Measurements from ENCODE around the gene AATF.

AATF gene

DNA sequence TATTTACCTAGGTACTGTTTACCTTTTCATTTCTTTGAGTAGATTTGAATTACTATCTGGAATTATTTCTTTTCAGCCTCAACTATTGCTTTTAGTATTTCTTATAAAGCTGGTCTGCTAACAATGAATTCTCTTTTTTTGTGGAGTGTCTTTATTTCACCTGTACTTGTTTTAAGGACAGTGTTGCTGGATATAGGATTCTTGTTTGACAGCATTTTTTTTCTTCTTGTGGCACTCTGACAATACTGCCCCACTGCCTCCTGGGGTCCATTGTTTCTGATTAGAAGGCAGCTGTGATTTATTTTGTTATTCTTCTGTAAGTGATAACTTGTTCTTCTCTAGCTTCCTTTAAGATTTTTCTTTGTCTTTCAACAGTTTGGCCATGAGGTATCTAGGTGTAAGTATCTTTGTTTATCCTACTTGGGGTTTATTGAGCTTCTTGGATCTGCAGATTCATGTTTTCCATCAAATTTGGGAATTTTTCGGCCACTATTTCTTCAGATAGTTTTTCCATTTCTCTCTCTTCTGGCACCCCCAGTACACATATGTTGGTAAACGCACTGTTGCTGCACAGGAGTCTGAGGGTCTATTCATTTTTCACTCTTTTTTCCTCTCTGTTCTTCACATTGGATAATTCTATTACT lies 130.4 kb downstream of the AATF start:
- no peak overlapping the region for H3K4me3 ChIP-seq (ENCODE audit: low read length)
- H3K9me3 ChIP-seq (ENCODE audit: low read length) = no peaks in the 10 kb centered on the region
- no peaks in the 10 kb centered on the region for H3K36me3 ChIP-seq (ENCODE audit: insufficient read depth, low read length)
- no peak overlapping the region for H2AFZ ChIP-seq (ENCODE audit: low read depth, low read length)
- no peaks in the 10 kb centered on the region for H3K4me1 ChIP-seq (ENCODE audit: insufficient read depth, low read length)
- no peaks in the 10 kb centered on the region for H3K27me3 ChIP-seq (ENCODE audit: insufficient read depth, low read length)

DNA sequence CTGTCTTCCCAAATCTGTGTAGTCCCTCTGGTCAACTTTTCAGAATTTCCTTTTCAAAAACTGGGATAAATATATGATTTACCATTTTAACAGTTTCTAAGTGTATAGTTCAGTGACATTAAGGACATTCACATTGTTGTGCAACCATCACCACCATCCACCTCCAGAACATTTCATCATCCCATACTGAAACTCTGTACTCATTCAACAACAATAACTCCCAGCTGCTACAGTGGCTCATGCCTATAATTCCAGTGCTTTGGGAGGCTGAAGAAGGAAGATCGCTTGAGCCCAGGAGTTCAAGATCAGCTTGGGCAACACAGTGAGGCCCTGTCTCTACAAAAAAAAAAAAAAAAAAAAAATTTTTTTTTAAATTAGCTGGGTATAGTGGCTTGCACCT lies 131.0 kb downstream of the AATF start:
- H3K4me1 ChIP-seq (ENCODE audit: insufficient read depth, low read length) = no peaks in the 10 kb centered on the region
- no peaks in the 10 kb centered on the region for H3K36me3 ChIP-seq (ENCODE audit: insufficient read depth, low read length)
- no peak overlapping the region for H2AFZ ChIP-seq (ENCODE audit: low read depth, low read length)
- no peaks in the 10 kb centered on the region for H3K27me3 ChIP-seq (ENCODE audit: insufficient read depth, low read length)
- no peak overlapping the region for H3K4me3 ChIP-seq (ENCODE audit: low read length)
- no peaks in the 10 kb centered on the region for H3K9me3 ChIP-seq (ENCODE audit: low read length)

DNA sequence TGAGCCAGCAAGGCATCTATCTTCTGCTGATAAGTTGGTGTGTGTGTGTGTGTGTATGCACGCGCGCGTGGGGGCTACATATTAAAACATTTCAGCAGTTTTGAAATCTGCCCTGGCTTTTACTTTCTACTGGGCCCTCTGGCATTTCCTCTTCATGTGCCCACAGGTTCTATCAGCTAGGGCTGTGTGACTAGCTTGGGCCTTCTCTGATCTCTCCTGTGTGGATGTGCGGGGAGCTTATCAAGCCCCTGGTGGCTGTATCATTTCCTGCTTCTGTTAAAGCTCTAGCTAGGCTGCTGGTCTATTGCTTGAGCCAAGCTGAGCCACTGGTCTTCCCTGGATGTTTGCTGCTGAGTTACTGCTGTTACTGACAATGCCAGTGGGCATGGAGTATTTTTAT lies 132.5 kb downstream of the AATF start:
- H3K4me3 ChIP-seq (ENCODE audit: low read length) = no peak overlapping the region
- peaks cover 11% of the 10 kb centered on the region for H3K36me3 ChIP-seq (ENCODE audit: insufficient read depth, low read length)
- no peaks in the 10 kb centered on the region for H3K4me1 ChIP-seq (ENCODE audit: insufficient read depth, low read length)
- no peaks in the 10 kb centered on the region for H3K9me3 ChIP-seq (ENCODE audit: low read length)
- H2AFZ ChIP-seq (ENCODE audit: low read depth, low read length) = no peak overlapping the region
- no peaks in the 10 kb centered on the region for H3K27me3 ChIP-seq (ENCODE audit: insufficient read depth, low read length)

DNA sequence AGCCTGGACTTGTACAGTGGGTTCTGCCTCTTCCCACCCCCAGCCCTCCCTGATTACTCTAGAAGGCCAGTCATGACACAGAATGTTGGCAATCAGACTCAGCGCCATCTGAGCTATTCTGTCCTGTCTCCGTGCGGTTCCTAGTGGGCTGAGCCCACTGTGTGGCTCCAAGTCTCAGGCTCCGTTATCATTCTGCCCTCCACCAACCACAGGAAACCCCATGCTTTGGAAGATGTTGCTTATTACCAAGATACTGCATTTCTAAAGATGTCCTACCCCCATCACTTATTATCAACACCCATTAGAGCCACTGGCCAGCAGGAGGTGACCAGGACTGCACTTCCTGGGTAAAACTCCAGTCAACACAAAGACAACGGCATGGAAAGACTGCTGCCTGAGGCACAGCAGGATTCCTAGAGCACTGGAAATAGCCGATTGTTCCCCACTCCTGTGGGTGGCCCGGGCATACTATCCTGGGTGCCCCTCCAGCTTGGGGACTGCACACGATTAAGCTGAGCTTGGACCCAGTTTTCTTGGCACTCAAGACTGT lies 133.6 kb downstream of the AATF start:
- no peaks in the 10 kb centered on the region for H3K27me3 ChIP-seq (ENCODE audit: insufficient read depth, low read length)
- no peaks in the 10 kb centered on the region for H3K4me1 ChIP-seq (ENCODE audit: insufficient read depth, low read length)
- no peak overlapping the region for H3K4me3 ChIP-seq (ENCODE audit: low read length)
- H3K36me3 ChIP-seq (ENCODE audit: insufficient read depth, low read length) = peaks cover 22% of the 10 kb centered on the region
- H3K9me3 ChIP-seq (ENCODE audit: low read length) = no peaks in the 10 kb centered on the region
- no peak overlapping the region for H2AFZ ChIP-seq (ENCODE audit: low read depth, low read length)

DNA sequence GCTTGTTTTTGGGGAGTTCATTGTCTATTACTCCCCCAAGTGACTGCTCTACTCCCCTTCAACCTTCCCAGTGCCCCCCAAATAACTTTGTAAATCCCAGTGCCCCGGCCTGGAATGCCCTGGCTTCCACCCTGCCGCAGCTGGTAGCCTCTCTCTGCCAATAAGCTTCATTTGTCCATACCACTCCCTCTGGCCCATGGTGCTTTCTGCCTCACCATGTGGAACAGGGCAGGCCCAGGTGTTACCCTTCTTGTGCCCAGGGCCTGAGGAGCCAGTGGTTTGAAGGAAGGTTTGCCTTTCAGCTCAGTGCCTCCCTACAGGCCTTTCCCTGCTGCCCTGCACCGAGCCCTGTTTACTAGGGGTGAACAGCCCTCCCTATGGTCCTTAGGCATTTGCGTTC lies 134.2 kb downstream of the AATF start:
- no peak overlapping the region for H3K4me3 ChIP-seq (ENCODE audit: low read length)
- H3K4me1 ChIP-seq (ENCODE audit: insufficient read depth, low read length) = no peaks in the 10 kb centered on the region
- H2AFZ ChIP-seq (ENCODE audit: low read depth, low read length) = no peak overlapping the region
- H3K36me3 ChIP-seq (ENCODE audit: insufficient read depth, low read length) = peaks cover 26% of the 10 kb centered on the region
- no peaks in the 10 kb centered on the region for H3K27me3 ChIP-seq (ENCODE audit: insufficient read depth, low read length)
- H3K9me3 ChIP-seq (ENCODE audit: low read length) = no peaks in the 10 kb centered on the region

DNA sequence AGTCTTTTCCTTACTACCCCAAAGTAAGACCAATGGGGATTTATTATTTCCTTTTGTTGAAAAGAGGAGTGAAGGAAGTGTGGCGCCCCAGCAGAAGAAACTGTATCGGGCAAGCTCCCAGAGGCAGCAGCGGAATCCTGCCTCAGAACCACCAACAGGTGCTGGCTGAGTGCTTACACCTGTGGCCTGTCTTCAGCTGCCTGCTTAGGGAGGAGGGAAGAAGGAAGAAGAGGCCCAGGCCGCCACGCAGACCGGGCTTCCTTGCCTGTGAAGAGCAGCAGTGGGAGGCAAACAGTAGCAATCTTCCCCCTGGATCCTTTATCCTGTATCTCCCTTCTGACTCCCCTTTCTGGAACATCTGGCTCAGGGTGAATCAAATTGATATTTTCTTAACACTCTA lies 134.7 kb downstream of the AATF start:
- Histone ChIP-seq H3K9me3 (ENCODE audit: low read length) (no peaks in the 10 kb centered on the region), H3K4me3 (ENCODE audit: low read length) (no peak overlapping the region), H2AFZ (ENCODE audit: low read depth, low read length) (no peak overlapping the region), H3K27me3 (ENCODE audit: insufficient read depth, low read length) (no peaks in the 10 kb centered on the region), H3K36me3 (ENCODE audit: insufficient read depth, low read length) (peaks cover 26% of the 10 kb centered on the region), H3K4me1 (ENCODE audit: insufficient read depth, low read length) (peaks cover 3% of the 10 kb centered on the region)

DNA sequence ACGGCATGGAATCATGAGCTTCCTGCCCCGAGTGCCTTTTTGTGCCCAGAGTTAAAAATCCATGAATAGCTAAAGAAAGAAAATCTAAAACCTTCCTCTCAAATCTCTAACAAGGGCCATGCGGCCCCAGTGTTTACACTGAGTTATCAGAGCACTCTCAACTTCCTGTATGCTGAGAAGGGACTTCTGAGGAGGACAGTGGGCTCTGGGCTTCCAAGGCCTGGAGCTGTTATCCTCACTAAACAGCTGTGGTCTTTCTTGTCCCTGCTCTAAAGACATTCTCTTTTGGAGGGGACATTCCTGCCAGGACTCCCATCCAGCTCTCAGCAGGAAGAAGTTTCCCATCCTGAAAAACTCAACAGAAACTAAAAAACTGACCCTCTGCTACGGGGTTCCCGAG lies 135.6 kb downstream of the AATF start:
- H3K27me3 ChIP-seq (ENCODE audit: insufficient read depth, low read length) = no peaks in the 10 kb centered on the region
- H3K4me1 ChIP-seq (ENCODE audit: insufficient read depth, low read length) = peaks cover 10% of the 10 kb centered on the region
- H3K36me3 ChIP-seq (ENCODE audit: insufficient read depth, low read length) = peaks cover 26% of the 10 kb centered on the region

DNA sequence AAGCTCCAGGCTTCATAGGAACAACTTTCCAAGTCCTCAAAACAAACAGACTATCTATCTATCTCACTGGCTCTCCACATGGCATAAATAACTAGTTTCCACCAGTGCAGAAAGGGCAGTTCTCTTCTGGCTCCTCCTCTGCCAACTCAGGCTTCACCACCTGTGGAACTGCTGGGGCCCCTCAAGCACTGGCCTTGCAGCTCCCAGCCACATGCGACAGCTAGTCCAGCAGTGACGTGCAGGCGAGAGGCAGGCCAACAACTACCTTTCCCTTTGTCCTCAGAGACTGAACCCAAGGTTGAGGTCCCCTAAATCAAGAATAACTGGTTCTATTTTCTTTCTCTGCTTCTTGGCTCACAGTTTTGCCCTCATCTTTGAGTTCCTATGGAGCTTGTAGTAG lies 137.6 kb downstream of the AATF start:
- H2AFZ ChIP-seq (ENCODE audit: low read depth, low read length) = no peak overlapping the region
- no peak overlapping the region for H3K4me3 ChIP-seq (ENCODE audit: low read length)
- H3K27me3 ChIP-seq (ENCODE audit: insufficient read depth, low read length) = no peaks in the 10 kb centered on the region
- H3K9me3 ChIP-seq (ENCODE audit: low read length) = no peaks in the 10 kb centered on the region
- H3K36me3 ChIP-seq (ENCODE audit: insufficient read depth, low read length) = peaks cover 29% of the 10 kb centered on the region
- H3K4me1 ChIP-seq (ENCODE audit: insufficient read depth, low read length) = peaks cover 10% of the 10 kb centered on the region

More for the DNA sequence above, 135.6 kb downstream of the AATF start:
- no peak overlapping the region for H3K4me3 ChIP-seq (ENCODE audit: low read length)
- H3K9me3 ChIP-seq (ENCODE audit: low read length) = no peaks in the 10 kb centered on the region
- H2AFZ ChIP-seq (ENCODE audit: low read depth, low read length) = no peak overlapping the region

DNA sequence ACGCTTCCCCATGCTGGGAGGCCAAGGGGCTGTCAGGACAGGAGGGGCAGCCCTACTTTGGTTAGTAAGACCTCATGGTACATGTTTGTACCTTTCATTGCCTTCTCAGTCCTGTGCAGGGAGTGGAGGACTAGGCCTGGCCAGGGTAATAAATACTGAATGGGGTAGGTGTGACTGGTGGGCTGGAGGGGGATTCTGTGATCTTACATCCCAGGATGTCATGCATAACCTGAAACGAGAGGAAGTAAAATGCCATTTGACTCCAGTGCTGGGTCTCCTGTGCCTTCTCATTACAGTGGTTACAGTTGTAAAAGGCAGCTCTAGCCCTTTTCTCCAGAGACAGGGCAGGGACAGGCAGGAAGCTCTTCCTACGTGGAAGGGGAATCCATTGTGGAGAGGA lies 138.2 kb downstream of the AATF start:
- H3K36me3 ChIP-seq (ENCODE audit: insufficient read depth, low read length) = peaks cover 29% of the 10 kb centered on the region
- no peak overlapping the region for H2AFZ ChIP-seq (ENCODE audit: low read depth, low read length)
- no peaks in the 10 kb centered on the region for H3K9me3 ChIP-seq (ENCODE audit: low read length)
- H3K4me1 ChIP-seq (ENCODE audit: insufficient read depth, low read length) = peaks cover 10% of the 10 kb centered on the region
- H3K4me3 ChIP-seq (ENCODE audit: low read length) = no peak overlapping the region
- no peaks in the 10 kb centered on the region for H3K27me3 ChIP-seq (ENCODE audit: insufficient read depth, low read length)

DNA sequence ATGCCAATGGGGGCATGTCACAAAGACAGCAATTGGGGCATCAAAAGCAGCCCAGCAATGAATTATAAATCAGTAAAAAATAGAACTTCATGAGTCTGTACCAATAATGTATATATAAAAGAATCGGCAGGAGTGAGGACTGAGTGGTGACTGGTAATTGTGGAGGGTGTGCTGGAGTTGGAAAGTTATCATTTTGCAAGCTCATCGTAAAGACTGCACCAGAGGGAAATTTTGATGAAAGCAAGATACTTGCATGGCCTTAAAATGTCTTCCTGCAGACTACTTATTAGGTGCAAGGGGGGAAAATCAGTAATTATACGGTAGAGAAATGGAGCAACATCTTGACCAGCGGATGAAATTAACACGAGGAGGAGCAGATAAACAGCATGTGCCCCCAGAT lies 138.9 kb downstream of the AATF start:
- H3K4me3 ChIP-seq (ENCODE audit: low read length) = no peak overlapping the region
- H3K4me1 ChIP-seq (ENCODE audit: insufficient read depth, low read length) = peaks cover 10% of the 10 kb centered on the region
- no peak overlapping the region for H2AFZ ChIP-seq (ENCODE audit: low read depth, low read length)
- no peaks in the 10 kb centered on the region for H3K27me3 ChIP-seq (ENCODE audit: insufficient read depth, low read length)
- peaks cover 29% of the 10 kb centered on the region for H3K36me3 ChIP-seq (ENCODE audit: insufficient read depth, low read length)
- no peaks in the 10 kb centered on the region for H3K9me3 ChIP-seq (ENCODE audit: low read length)

DNA sequence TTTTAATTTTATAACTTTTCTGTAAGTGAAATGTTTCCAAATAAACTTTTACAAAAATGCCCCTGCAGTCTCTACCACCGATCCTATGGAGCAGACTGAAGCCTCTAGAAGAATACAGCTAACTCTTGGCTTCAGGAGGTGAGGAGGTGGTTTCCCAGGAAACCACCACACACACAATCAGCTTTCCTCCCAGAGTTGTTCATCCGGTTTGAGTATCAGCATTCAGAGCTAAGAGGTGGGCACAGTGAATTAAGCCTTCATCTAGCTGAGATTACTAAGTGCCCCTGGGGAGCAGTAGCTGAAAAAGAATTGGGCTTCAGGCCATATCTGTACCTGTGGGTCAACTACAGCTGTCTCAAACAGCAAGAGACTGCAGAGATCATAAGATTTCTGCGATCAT lies 139.7 kb downstream of the AATF start:
- H3K27me3 ChIP-seq (ENCODE audit: insufficient read depth, low read length) = no peaks in the 10 kb centered on the region
- peaks cover 10% of the 10 kb centered on the region for H3K4me1 ChIP-seq (ENCODE audit: insufficient read depth, low read length)
- H3K4me3 ChIP-seq (ENCODE audit: low read length) = no peak overlapping the region
- H3K9me3 ChIP-seq (ENCODE audit: low read length) = no peaks in the 10 kb centered on the region
- H3K36me3 ChIP-seq (ENCODE audit: insufficient read depth, low read length) = peaks cover 35% of the 10 kb centered on the region
- no peak overlapping the region for H2AFZ ChIP-seq (ENCODE audit: low read depth, low read length)

DNA sequence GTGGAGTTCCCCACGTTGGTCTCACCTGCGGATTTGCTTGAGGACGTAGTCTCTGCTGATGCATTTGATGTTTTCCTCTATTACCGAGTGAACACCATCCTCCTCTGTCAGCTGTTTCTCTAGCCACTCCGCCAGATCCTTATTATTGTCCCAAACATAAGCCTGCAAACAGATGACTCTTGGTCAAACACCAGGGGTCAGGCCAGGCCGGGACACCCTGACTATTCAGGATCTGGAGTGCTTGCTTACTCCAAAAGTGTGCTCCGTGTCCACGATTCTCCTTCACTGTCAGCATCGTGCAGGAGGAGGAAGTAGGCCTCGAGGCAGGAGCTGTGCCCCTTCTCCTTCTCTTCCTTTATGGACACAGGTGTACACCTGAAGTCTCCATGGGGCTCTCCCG lies 140.2 kb downstream of the AATF start:
- Histone ChIP-seq H2AFZ (ENCODE audit: low read depth, low read length) (no peak overlapping the region), H3K36me3 (ENCODE audit: insufficient read depth, low read length) (peaks cover 38% of the 10 kb centered on the region), H3K27me3 (ENCODE audit: insufficient read depth, low read length) (no peaks in the 10 kb centered on the region)

DNA sequence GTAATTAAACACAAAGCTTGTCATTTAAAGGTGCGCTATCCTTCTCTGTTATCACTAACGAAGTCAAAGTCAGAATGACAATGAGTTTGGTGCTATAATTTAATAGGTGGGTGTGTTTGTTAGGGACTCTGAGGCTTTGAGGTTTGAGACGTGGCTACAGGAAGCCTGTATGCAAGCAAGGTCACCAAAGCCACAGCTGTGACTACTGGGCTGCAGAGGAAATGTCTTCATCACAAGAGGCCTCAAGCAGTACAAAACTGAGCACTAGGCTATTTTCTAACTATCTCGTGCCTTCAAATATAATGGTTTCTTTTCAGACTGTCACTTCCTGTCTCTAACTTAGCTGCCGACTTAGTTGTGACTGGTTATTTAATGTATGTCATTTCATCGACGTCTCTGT lies 141.2 kb downstream of the AATF start:
- Histone ChIP-seq H3K27me3 (ENCODE audit: insufficient read depth, low read length) (no peaks in the 10 kb centered on the region), H3K4me3 (ENCODE audit: low read length) (no peak overlapping the region), H3K9me3 (ENCODE audit: low read length) (no peaks in the 10 kb centered on the region), H3K36me3 (ENCODE audit: insufficient read depth, low read length) (peaks cover 47% of the 10 kb centered on the region), H2AFZ (ENCODE audit: low read depth, low read length) (no peak overlapping the region), H3K4me1 (ENCODE audit: insufficient read depth, low read length) (peaks cover 10% of the 10 kb centered on the region)

More for the DNA sequence above, 140.2 kb downstream of the AATF start:
- H3K9me3 ChIP-seq (ENCODE audit: low read length) = no peaks in the 10 kb centered on the region
- H3K4me1 ChIP-seq (ENCODE audit: insufficient read depth, low read length) = peaks cover 10% of the 10 kb centered on the region
- H3K4me3 ChIP-seq (ENCODE audit: low read length) = no peak overlapping the region

DNA sequence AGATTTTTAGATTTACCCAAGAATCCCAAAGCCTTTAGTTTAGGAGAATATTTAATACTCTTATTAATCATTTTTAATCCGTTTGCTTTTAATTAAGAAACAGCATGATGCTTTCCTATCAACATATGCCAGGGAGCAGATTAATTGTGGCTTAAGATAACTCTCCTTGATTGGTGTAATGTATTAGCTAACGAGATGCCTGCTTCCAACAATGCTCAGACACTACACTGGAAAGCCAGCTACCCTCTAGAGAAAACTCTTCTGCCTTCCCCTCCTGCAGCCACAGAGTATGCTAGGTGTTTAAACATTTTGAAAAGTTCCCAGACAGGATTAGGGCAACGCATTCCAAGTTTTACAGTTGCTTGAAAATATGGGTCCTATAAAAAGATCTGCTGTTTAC lies 142.2 kb downstream of the AATF start:
- no peaks in the 10 kb centered on the region for H3K27me3 ChIP-seq (ENCODE audit: insufficient read depth, low read length)
- peaks cover 10% of the 10 kb centered on the region for H3K4me1 ChIP-seq (ENCODE audit: insufficient read depth, low read length)
- H2AFZ ChIP-seq (ENCODE audit: low read depth, low read length) = no peak overlapping the region
- no peaks in the 10 kb centered on the region for H3K9me3 ChIP-seq (ENCODE audit: low read length)
- H3K4me3 ChIP-seq (ENCODE audit: low read length) = no peak overlapping the region
- peaks cover 47% of the 10 kb centered on the region for H3K36me3 ChIP-seq (ENCODE audit: insufficient read depth, low read length)
